Measurements from ENCODE around the gene RAP1GAP2.

The RAP1GAP2 gene

GRCh38 chr17:2947588-2947950 is 151.3 kb downstream of the RAP1GAP2 start:
- H3K9me2 ChIP-seq (ENCODE audit: low read depth, low read length), result no peaks in the 10 kb centered on the region
- H3K9me3 ChIP-seq (ENCODE audit: low read length), result no peaks in the 10 kb centered on the region
- H3F3A ChIP-seq (ENCODE audit: insufficient read depth, low read length), result no peaks in the 10 kb centered on the region
- H4K20me1 ChIP-seq (ENCODE audit: insufficient read depth, low read length), result no peaks in the 10 kb centered on the region
- H3K9ac ChIP-seq (ENCODE audit: low read length), result no peak overlapping the region
- no peak overlapping the region for H2AFZ ChIP-seq (ENCODE audit: low read length)
- no peaks in the 10 kb centered on the region for H3K36me3 ChIP-seq (ENCODE audit: insufficient read depth, low read length)
- H3K4me2 ChIP-seq (ENCODE audit: low read length), result no peak overlapping the region
- H3K4me3 ChIP-seq (ENCODE audit: low read depth, low read length, poor library complexity, severe bottlenecking), result no peak overlapping the region
- H3K27me3 ChIP-seq (ENCODE audit: insufficient read depth, low read length), result no peaks in the 10 kb centered on the region
- no peaks in the 10 kb centered on the region for H3K4me1 ChIP-seq (ENCODE audit: insufficient read depth, low read length, severe bottlenecking)
- no peak overlapping the region for H3K27ac ChIP-seq (ENCODE audit: low read depth, low read length, poor library complexity, severe bottlenecking)
- no peak for TF ChIP-seq EZH2 (IDR thresholded peaks at IDR 0.05; ENCODE audit: borderline replicate concordance, low read length)
- no peak for TF ChIP-seq CTCF (IDR thresholded peaks at IDR 0.05; ENCODE audit: low read length)
- no peaks in the 10 kb centered on the region for H3K79me2 ChIP-seq (ENCODE audit: insufficient read depth, low read length)

- Histone ChIP-seq H3K36me3 (ENCODE audit: insufficient read depth, low read length) (no peaks in the 10 kb centered on the region), H4K20me1 (ENCODE audit: insufficient read depth, low read length) (no peaks in the 10 kb centered on the region), H3F3A (ENCODE audit: insufficient read depth, low read length) (no peaks in the 10 kb centered on the region), H3K9me3 (ENCODE audit: low read length) (no peaks in the 10 kb centered on the region), H3K9me2 (ENCODE audit: low read depth, low read length) (no peaks in the 10 kb centered on the region), H3K9ac (ENCODE audit: low read length) (no peak overlapping the region), H3K4me2 (ENCODE audit: low read length) (no peak overlapping the region), H3K27me3 (ENCODE audit: insufficient read depth, low read length) (no peaks in the 10 kb centered on the region), H2AFZ (ENCODE audit: low read length) (no peak overlapping the region), H3K4me3 (ENCODE audit: low read depth, low read length, poor library complexity, severe bottlenecking) (no peak overlapping the region), H3K79me2 (ENCODE audit: insufficient read depth, low read length) (no peaks in the 10 kb centered on the region), H3K27ac (ENCODE audit: low read depth, low read length, poor library complexity, severe bottlenecking) (no peak overlapping the region), H3K4me1 (ENCODE audit: insufficient read depth, low read length, severe bottlenecking) (no peaks in the 10 kb centered on the region)
- TF ChIP-seq CTCF (IDR thresholded peaks at IDR 0.05; ENCODE audit: low read length) (no peak), EZH2 (IDR thresholded peaks at IDR 0.05; ENCODE audit: borderline replicate concordance, low read length) (no peak)
Measured at GRCh38 chr17:2947996-2948550, 151.8 kb downstream of the RAP1GAP2 start.

GRCh38 chr17:2948721-2949468 is 152.7 kb downstream of the RAP1GAP2 start:
- Histone ChIP-seq H2AFZ (ENCODE audit: low read length) (no peak overlapping the region), H4K20me1 (ENCODE audit: insufficient read depth, low read length) (no peaks in the 10 kb centered on the region), H3K9me2 (ENCODE audit: low read depth, low read length) (no peaks in the 10 kb centered on the region), H3K9ac (ENCODE audit: low read length) (no peak overlapping the region), H3K4me3 (ENCODE audit: low read depth, low read length, poor library complexity, severe bottlenecking) (no peak overlapping the region), H3K9me3 (ENCODE audit: low read length) (no peaks in the 10 kb centered on the region), H3K79me2 (ENCODE audit: insufficient read depth, low read length) (no peaks in the 10 kb centered on the region), H3K4me1 (ENCODE audit: insufficient read depth, low read length, severe bottlenecking) (no peaks in the 10 kb centered on the region), H3K27me3 (ENCODE audit: insufficient read depth, low read length) (no peaks in the 10 kb centered on the region), H3K27ac (ENCODE audit: low read depth, low read length, poor library complexity, severe bottlenecking) (no peak overlapping the region), H3F3A (ENCODE audit: insufficient read depth, low read length) (no peaks in the 10 kb centered on the region), H3K4me2 (ENCODE audit: low read length) (no peak overlapping the region), H3K36me3 (ENCODE audit: insufficient read depth, low read length) (no peaks in the 10 kb centered on the region)
- TF ChIP-seq EZH2 (IDR thresholded peaks at IDR 0.05; ENCODE audit: borderline replicate concordance, low read length) (no peak), CTCF (IDR thresholded peaks at IDR 0.05; ENCODE audit: low read length) (no peak)

Measured in OCI-LY1 (cell line).